Activated naive CD8-positive, alpha-beta T cell treated with anti-CD3 and anti-CD28 coated beads, Interleukin-2, amount 50 U/mL, for 24 hours (primary cell): ENCODE data around the gene CCDC192.

Source experiments
- ATAC-seq: fragments of 150-1000 bp; cut with Tn5 transposase; one replicate; pipeline ENCODE4 v1.10.0; 2021
- DNase-seq: peaks from one replicate; pipeline ENCODE4 v3.0.0; 2021
- H3K27ac Mint-ChIP-seq: one replicate; pipeline ENCODE4 v1.8.0; 2021; ENCODE audit warnings: mild to moderate bottlenecking, mixed read lengths
- H3K27me3 Mint-ChIP-seq: one replicate; pipeline ENCODE4 v1.8.0; 2021; ENCODE audit warnings: mixed read lengths
- H3K36me3 Mint-ChIP-seq: one replicate; pipeline ENCODE4 v1.8.0; 2021; ENCODE audit warnings: low read depth, mixed read lengths
- H3K4me1 Mint-ChIP-seq: one replicate; pipeline ENCODE4 v1.8.0; 2021; ENCODE audit warnings: mixed read lengths
- H3K4me3 Mint-ChIP-seq: one replicate; pipeline ENCODE4 v1.8.0; 2021; ENCODE audit warnings: mild to moderate bottlenecking, moderate library complexity, mixed read lengths
- H3K9me3 Mint-ChIP-seq: one replicate; pipeline ENCODE4 v1.8.0; 2021; ENCODE audit warnings: mixed read lengths

CCDC192 gene

DNA sequence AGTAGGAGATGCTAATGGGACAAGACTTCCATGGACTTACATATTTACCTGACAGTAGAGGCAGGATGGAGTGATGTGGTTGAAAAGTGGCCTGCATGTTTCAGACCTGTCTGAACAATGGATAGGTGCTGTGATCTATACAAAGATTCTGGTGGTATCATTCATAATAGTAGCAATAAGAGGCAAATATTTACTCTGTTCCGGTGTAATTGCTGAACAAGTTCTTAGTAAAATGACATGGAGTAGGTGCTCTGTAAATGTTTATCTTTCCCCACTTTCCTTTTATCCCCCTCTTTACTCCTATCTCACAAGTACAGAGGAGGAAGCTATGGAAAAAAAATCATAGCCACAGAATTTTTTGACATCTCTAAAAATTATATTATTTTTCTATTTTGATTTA is 221.4 kb downstream of the CCDC192 start:
- no peaks in the 10 kb centered on the region for H3K27me3 Mint-ChIP-seq

DNA sequence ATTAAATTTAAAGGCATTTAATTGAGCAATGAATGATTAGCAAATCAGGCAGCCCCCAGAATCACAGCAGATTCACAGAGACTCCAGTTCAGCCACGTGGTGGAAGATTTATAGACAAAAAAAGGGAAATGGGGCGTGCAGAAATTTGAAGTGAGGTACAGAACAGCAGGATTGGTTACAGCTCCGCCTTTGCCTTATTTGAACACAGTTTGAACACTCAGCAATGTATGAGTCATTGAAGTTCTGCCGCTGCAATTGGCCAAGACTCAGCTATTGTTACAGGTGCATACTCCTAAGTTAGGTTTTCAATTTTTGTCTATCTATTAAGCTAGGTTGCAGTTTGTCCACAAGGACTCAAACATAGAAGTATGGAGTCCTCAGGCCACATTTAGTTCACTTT is 222.7 kb downstream of the CCDC192 start:
- no peak overlapping the region for H3K27ac Mint-ChIP-seq

More for the DNA sequence above, 221.4 kb downstream of the CCDC192 start:
- no peak for DNase-seq
- no peak overlapping the region for H3K4me3 Mint-ChIP-seq
- H3K27ac Mint-ChIP-seq: no peak overlapping the region
- H3K36me3 Mint-ChIP-seq: no peaks in the 10 kb centered on the region
- no peak for ATAC-seq
- H3K4me1 Mint-ChIP-seq: no peaks in the 10 kb centered on the region
- no peaks in the 10 kb centered on the region for H3K9me3 Mint-ChIP-seq

DNA sequence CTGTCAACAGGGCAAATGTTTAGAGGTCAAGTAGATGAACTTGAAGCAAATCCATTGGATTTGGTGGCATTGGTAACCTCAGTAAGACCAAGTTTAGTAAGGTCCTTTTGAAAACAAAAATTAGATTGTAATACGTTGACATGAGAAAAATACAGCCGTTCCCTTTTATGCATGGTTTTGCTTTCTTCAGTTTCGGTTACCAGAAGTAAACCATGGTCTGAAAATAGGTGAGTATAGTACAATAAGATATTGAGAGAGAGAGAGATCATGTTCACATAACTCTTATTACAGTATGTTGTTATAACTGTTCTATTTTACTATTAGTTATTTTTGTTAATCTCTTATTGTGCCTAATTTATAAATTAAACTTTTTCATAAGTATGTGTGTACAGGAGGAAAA is 223.8 kb downstream of the CCDC192 start:
- H3K4me1 Mint-ChIP-seq: no peaks in the 10 kb centered on the region
- H3K9me3 Mint-ChIP-seq: no peaks in the 10 kb centered on the region
- H3K4me3 Mint-ChIP-seq: no peak overlapping the region
- H3K36me3 Mint-ChIP-seq: no peaks in the 10 kb centered on the region
- DNase-seq: no peak
- no peak overlapping the region for H3K27ac Mint-ChIP-seq
- ATAC-seq: no peak
- no peaks in the 10 kb centered on the region for H3K27me3 Mint-ChIP-seq

More for the DNA sequence above, 222.7 kb downstream of the CCDC192 start:
- DNase-seq (no peak), ATAC-seq (no peak)
- H3K4me3 Mint-ChIP-seq: no peak overlapping the region
- no peaks in the 10 kb centered on the region for H3K27me3 Mint-ChIP-seq
- no peaks in the 10 kb centered on the region for H3K9me3 Mint-ChIP-seq
- no peaks in the 10 kb centered on the region for H3K36me3 Mint-ChIP-seq
- H3K4me1 Mint-ChIP-seq: no peaks in the 10 kb centered on the region

DNA sequence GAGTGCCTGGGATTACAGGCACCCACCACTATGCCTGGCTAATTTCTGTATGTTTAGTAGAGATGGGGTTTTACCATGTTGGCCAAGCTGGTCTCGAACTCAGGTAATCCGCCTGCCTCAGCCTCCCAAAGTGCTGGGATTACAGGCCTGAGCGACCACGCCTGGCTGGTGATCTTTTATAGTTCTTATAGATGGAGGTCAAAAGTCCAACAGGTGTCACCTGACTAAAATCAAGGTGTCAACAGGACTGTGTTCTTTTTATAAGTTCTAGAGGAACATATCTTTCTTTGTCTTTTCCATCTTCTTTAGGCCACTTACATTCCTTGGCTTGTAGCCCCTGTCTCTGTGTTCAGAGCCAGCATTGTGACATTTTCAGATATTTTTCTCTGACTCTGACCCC is 224.9 kb downstream of the CCDC192 start:
- Mint-ChIP-seq H3K27ac (no peak overlapping the region), H3K27me3 (no peaks in the 10 kb centered on the region), H3K4me3 (no peak overlapping the region), H3K9me3 (no peaks in the 10 kb centered on the region), H3K36me3 (no peaks in the 10 kb centered on the region), H3K4me1 (no peaks in the 10 kb centered on the region)
- ATAC-seq (no peak), DNase-seq (no peak)

DNA sequence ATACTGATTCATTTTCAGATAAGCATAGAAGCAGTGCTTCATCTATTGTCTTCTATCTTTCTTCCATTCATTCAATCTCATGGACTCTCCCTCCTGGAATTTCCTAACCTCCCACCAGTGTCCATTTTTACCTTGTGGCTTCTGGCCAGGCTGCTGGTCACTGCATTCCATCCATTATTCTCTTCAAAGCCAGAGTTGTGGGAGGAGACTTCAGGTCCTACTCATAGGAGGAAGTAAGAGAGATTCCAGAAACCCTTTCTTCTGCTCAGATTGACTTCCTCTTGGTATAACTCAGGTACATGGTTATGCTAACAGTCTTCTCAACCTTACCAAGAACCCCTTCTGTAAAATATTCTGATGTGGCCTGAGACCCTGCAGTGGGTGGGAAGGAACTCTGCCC is 227.1 kb downstream of the CCDC192 start:
- Mint-ChIP-seq H3K27ac (no peak overlapping the region), H3K4me1 (no peaks in the 10 kb centered on the region), H3K36me3 (no peaks in the 10 kb centered on the region), H3K4me3 (no peak overlapping the region), H3K9me3 (no peaks in the 10 kb centered on the region), H3K27me3 (no peaks in the 10 kb centered on the region)
- ATAC-seq: no peak
- DNase-seq: no peak

DNA sequence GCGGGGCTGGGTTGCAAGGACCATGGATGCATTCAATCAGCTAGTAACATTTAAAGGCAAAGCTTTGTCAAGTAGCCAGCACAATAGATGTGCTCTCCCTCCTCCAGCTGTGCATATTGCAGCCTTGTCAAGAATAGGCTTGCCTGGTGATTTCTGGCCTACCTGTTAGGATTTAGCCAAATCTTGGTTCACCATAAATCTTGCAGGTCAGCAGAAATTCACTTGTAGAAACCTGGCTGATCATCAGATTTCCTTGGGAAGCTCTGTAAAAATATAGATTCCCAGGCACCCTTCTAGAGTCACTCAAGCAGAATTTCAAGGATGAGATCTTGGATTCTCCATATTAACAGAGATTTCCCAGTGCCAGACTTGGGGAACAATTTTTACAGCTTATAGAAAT is 228.2 kb downstream of the CCDC192 start:
- H3K4me1 Mint-ChIP-seq: peaks cover 3% of the 10 kb centered on the region
- H3K4me3 Mint-ChIP-seq: no peak overlapping the region
- no peaks in the 10 kb centered on the region for H3K36me3 Mint-ChIP-seq
- no peaks in the 10 kb centered on the region for H3K9me3 Mint-ChIP-seq
- DNase-seq: no peak
- ATAC-seq: no peak
- no peaks in the 10 kb centered on the region for H3K27me3 Mint-ChIP-seq
- no peak overlapping the region for H3K27ac Mint-ChIP-seq

DNA sequence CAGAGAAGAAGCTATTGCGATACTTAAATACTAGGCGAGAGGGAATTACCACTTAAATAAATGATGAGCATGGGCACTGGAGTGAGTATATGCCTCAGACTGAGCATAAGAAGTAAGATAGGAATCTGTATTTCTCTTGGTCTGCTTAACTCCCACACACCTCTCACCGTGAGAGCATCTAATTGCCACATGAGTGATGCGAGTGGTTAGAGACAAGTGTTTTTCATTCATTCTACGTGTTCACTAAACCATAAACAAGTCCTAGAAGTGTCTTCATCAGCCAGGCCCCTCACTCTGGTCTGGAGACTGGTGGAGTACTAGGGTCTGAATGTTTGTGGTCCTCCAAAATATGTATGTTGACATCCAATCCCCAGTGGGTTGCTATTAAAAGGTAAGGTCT is 230.2 kb downstream of the CCDC192 start:
- Mint-ChIP-seq H3K4me1 (peaks cover 6% of the 10 kb centered on the region), H3K36me3 (no peaks in the 10 kb centered on the region), H3K27me3 (no peaks in the 10 kb centered on the region), H3K4me3 (no peak overlapping the region), H3K9me3 (no peaks in the 10 kb centered on the region), H3K27ac (no peak overlapping the region)
- DNase-seq: no peak
- ATAC-seq: no peak

DNA sequence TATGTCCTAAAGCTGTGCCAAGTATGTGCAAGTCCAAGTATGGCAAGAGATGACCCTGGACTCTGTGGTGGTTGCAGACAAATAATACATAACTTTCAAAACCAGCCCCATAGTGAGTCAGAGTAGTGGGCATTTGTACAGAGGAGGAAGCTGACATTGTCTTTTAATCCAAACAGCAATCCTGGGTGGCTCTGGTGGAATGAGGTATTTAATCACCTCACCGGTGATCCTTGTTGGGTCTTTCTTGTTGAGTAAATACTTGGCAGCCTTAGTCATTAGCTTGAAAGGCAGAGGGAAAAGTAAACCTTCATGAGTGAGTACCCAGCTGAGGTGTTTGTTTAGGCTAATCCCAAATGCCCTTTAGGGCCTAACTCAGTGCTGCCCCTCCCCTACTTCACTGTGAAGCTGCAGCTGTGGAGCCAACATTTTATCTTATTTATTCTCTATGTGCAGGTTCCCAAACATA is 231.6 kb downstream of the CCDC192 start:
- no peak overlapping the region for H3K27ac Mint-ChIP-seq
- no peak for DNase-seq
- no peak overlapping the region for H3K4me3 Mint-ChIP-seq

DNA sequence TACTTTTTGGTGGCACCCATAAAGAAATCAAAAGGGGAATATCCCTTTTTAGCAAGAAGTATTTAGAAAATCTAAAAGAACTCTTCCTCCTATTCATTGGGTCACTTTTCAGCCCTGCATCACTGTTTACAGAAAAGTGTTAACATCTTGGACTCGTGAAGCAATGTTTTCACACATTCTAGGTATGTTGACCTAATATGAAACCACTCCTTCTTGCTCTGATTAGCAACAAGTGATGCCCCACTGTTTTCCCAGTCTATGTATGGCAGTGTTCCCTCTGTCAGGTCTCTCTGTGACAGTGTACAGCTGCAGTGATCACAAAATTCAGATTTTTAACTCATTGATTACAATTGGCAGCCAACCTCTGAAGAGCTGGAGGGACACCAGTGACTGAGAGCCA is 232.2 kb downstream of the CCDC192 start:
- ATAC-seq (no peak), DNase-seq (no peak)
- no peak overlapping the region for H3K27ac Mint-ChIP-seq
- no peaks in the 10 kb centered on the region for H3K36me3 Mint-ChIP-seq
- H3K4me1 Mint-ChIP-seq: peaks cover 6% of the 10 kb centered on the region
- H3K27me3 Mint-ChIP-seq: no peaks in the 10 kb centered on the region
- no peak overlapping the region for H3K4me3 Mint-ChIP-seq
- no peaks in the 10 kb centered on the region for H3K9me3 Mint-ChIP-seq

More for the DNA sequence above, 231.6 kb downstream of the CCDC192 start:
- no peaks in the 10 kb centered on the region for H3K27me3 Mint-ChIP-seq
- ATAC-seq: no peak
- peaks cover 6% of the 10 kb centered on the region for H3K4me1 Mint-ChIP-seq
- H3K36me3 Mint-ChIP-seq: no peaks in the 10 kb centered on the region
- H3K9me3 Mint-ChIP-seq: no peaks in the 10 kb centered on the region

DNA sequence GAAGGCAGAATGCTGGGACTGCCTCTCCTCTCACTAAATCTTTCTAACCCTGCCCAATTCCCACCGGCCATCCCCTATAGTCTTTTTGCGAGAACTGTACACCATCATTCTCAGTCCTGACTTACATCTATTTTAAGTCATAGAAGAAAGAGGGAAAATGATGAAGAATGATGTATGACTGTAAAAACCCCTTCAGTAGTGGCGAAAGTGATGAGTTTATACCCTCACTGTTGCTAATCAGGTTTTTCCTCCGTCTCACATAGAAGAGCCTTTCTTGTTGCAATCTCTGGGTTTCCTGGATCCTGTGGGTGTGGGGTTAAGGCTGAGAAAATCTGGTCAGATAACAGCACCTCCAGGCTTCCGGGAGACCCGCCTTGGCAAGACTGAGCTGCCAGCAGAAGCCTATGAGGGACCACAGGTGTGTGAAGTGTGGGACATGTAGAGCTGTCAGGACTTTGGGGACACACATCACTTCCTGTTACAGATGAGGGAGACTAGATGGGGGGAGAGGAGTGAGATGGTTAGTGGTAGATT is 233.3 kb downstream of the CCDC192 start:
- no peaks in the 10 kb centered on the region for H3K9me3 Mint-ChIP-seq
- H3K27ac Mint-ChIP-seq: no peak overlapping the region

DNA sequence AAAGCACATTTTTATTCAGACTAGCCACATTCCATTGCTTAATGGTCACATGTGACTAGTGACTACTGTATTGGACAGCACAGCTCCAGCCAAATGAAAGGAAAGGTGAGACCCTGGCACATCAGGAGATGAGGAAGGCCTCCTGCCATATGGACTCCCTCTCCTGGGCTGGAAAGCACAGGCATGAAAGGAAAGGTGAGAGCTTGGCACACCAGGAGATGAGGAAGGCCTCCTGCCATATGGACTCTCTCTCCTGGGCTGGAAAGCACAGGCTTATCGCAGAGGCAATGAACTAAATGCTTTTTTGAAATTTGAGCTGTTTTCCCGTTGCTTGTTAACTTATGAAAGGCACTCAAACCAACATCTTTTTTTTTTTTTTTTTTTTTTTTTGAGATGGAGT is 235.6 kb downstream of the CCDC192 start:
- H3K27ac Mint-ChIP-seq: no peak overlapping the region
- ATAC-seq (no peak), DNase-seq (no peak)
- no peak overlapping the region for H3K4me3 Mint-ChIP-seq
- no peaks in the 10 kb centered on the region for H3K36me3 Mint-ChIP-seq
- H3K27me3 Mint-ChIP-seq: no peaks in the 10 kb centered on the region
- peaks cover 6% of the 10 kb centered on the region for H3K4me1 Mint-ChIP-seq
- H3K9me3 Mint-ChIP-seq: no peaks in the 10 kb centered on the region

More for the DNA sequence above, 233.3 kb downstream of the CCDC192 start:
- no peaks in the 10 kb centered on the region for H3K27me3 Mint-ChIP-seq
- no peak overlapping the region for H3K4me3 Mint-ChIP-seq
- H3K36me3 Mint-ChIP-seq: no peaks in the 10 kb centered on the region
- peaks cover 6% of the 10 kb centered on the region for H3K4me1 Mint-ChIP-seq
- no peak for DNase-seq
- peak; percentile 61 for ATAC-seq

DNA sequence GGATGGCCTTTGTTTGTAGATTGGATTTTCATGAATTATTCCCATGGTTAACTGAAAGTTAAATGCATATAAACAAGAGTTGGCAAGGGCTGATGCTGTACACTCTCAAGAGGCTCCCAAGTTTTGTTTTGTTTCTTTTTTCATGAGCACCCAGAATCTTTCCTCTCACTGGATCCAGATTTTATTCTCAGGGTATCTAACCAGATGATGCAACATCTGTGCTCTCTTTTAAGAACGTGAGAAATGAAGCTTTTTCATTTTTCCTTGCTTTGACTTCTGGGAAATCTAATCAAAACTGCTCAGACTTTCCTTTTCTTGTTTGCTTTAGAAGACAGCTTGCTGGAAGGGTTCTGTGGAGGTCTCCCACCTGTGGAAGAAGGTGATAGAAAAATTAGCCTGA is 237.7 kb downstream of the CCDC192 start:
- H3K27me3 Mint-ChIP-seq: no peaks in the 10 kb centered on the region
- H3K4me3 Mint-ChIP-seq: no peak overlapping the region
- no peaks in the 10 kb centered on the region for H3K36me3 Mint-ChIP-seq
- no peak for DNase-seq
- no peaks in the 10 kb centered on the region for H3K9me3 Mint-ChIP-seq
- no peak overlapping the region for H3K27ac Mint-ChIP-seq
- peaks cover 6% of the 10 kb centered on the region for H3K4me1 Mint-ChIP-seq
- ATAC-seq: no peak

DNA sequence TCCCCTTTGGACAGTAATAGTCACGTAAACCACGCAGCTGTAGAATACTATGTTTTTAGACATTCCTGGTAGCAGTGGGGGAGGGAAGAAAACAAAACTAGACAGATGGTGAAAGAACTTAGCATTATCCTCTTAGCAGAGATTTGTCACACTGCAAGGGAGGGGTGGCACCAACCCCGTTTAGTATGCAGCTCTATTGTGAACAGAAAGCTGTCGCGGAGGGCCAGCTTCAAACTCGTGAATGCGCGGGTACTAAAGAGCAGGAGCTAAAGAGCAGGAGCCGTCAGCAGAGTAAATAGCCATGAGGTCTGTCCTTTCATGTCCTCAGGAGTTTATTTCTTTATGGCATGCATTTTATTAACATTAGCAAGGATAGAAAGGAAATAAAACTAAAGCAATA is 238.5 kb downstream of the CCDC192 start:
- ATAC-seq (no peak), DNase-seq (no peak)
- Mint-ChIP-seq H3K4me3 (no peak overlapping the region), H3K4me1 (peaks cover under 1% of the 10 kb centered on the region), H3K9me3 (no peaks in the 10 kb centered on the region), H3K27me3 (no peaks in the 10 kb centered on the region), H3K27ac (peak overlapping the region; percentile 21), H3K36me3 (no peaks in the 10 kb centered on the region)

DNA sequence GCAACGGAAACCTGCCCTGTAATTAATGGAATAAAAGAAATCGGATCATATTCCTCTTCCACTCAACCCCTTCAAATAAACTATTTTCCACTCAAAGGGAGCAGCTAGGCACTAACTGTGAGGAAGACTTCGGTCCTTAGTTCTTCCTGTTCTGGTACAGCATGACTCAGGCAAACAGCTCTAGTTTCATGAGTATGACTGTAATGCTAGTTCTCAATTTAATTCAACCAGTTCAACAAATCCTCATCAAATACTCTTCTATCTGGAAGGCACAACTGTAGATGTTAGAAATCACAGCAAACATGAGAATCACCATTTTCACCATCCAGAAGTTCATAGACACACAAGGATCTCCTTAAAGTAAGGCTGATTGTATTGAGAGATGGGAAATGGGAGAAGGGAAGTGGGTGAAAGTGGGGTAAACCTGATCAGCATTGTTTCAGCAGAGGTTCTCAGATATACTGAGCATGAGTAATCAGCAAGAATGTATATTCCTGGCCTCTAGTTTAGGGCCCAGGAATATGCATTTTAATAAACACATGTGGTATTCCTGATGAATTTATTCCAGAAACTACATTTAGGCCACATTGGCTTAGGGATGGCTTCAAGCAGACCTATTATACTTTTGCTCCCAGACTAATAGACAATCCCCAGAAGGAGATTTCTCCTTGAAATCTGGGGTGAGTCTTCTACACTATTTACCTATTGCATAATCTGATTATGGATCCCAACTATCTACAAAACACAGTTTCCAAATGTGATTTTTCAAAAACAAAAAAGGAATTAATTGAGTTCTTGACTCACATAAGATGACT is 239.3 kb downstream of the CCDC192 start:
- H3K4me3 Mint-ChIP-seq: no peak overlapping the region
- H3K36me3 Mint-ChIP-seq: no peaks in the 10 kb centered on the region
- H3K27ac Mint-ChIP-seq: no peak overlapping the region
- ATAC-seq (no peak), DNase-seq (no peak)
- H3K9me3 Mint-ChIP-seq: no peaks in the 10 kb centered on the region
- H3K27me3 Mint-ChIP-seq: no peaks in the 10 kb centered on the region
- no peaks in the 10 kb centered on the region for H3K4me1 Mint-ChIP-seq

DNA sequence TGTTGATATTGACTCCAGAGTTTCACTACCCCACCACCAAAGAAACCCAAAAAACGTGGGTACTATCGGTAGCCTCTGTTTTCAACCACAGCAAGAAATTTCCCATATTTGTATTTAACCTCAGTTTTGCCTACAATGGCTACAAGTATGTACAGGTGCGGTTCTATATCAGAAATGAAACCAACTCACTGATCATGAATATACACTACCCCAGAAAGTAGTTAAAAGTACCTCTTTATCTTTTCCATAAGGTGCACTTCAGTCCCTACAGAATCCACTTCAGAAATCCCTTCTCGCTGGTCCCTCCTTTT is 239.8 kb downstream of the CCDC192 start:
- Mint-ChIP-seq H3K9me3 (no peaks in the 10 kb centered on the region), H3K27ac (no peak overlapping the region), H3K27me3 (no peaks in the 10 kb centered on the region), H3K4me1 (no peaks in the 10 kb centered on the region), H3K36me3 (no peaks in the 10 kb centered on the region), H3K4me3 (no peak overlapping the region)
- DNase-seq (no peak), ATAC-seq (no peak)
